ENCODE results near the gene KARS1. TPM values are rescaled to one million over a fixed set of nuclear protein-coding genes. Genes with fewer than 3 reads are reported as not detected.

The KARS1 gene
- 100 to 1,000 TPM; 121 to 151 (median 128) TPM for total RNA-seq
- 151 TPM for total RNA-seq (2013)
- total RNA-seq: 137 to 513 (median 181) reads per million in 29 experiments

DNA sequence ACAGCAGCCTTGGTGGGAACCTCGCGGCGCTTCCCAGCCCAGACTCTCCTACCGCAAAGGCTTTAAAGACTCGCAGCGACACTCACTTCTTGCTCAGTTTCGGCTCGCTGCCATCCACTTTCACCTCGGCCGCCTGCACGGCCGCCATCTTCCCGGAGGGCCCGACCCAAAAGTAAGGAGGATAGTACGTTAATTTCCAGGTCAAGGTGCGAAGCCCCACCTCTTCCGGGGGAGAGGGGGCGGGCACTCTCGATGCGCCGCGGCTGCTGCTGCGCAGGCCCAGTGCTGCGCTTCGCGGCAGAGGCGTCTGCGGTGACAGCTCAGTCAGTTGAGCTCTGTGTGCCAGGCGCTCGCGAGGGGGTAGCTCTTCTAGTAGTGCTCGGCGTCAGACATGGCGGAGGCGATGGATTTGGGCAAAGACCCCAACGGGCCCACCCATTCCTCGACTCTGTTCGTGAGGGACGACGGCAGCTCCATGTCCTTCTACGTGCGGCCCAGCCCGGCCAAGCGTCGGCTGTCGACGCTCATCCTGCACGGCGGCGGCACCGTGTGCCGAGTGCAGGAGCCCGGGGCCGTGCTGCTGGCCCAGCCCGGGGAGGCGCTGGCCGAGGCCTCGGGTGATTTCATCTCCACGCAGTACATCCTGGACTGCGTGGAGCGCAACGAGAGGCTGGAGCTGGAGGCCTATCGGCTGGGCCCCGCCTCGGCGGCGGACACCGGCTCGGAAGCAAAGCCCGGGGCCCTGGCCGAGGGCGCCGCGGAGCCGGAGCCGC is at the start of gene KARS1, which contains the start of gene TERF2IP:
Gene KARS1, minus strand, starts transcription at position 174 of the 773 bp plus-strand sequence. Its CDS starts 26 bp downstream, at position 148.
Gene TERF2IP, plus strand, starts transcription at position 282 of the 773 bp plus-strand sequence. Its CDS starts 110 bp downstream, at position 392.
- CTCF ChIA-PET: interaction anchor here (0.5 to 1.5 kb wide), 11 partner anchors 20 to 1543 kb away, joined by 3 to 27 read pairs (median 4); partner anchors contain the start of genes ADAT1 (in 2 of the 2), MON1B (in 1 of the 2) and WDR59 (in 1 of the 2)
- peaks cover 66 to 74% (median 69%) of the 10 kb centered on the region in 3 donors for H3K4me1 Mint-ChIP-seq

DNA sequence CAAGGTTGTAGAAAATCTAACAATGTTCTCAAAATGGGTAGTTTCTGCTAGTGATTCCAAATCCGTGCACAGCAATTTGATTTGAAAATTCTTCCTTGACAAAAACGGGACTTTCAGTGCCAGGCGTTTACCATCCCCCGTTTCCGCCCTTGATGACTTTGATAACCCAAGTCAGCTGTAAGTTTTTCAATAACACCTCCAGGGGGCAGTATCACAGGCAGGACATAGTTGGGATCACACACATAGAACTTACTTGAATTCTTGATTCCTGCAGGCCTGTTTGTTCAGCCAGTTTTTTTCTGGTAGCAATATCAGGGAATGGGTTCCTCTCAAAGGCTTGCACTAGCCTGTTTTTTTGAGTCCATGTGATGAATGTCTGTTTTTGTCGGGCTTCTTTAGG is 48.2 kb upstream of the KARS1 start:
- no peaks in the 10 kb centered on the region for H3K36me3 Mint-ChIP-seq
- H3K4me1 ChIP-seq (ENCODE audit: control insufficient read depth in 1 of 2, extremely low read depth in 1 of 2, insufficient read depth in 2 of 2, low read length in 2 of 2): no peaks in the 10 kb centered on the region
- H3K27ac Mint-ChIP-seq: no peak overlapping the region
- H3K9me3 ChIP-seq: no peaks in the 10 kb centered on the region
- H3K4me3 ChIP-seq (ENCODE audit: control insufficient read depth in 1 of 2, extremely low read depth in 1 of 2, low read length in 1 of 2): no peak overlapping the region
- WGBS (ENCODE audit: insufficient coverage): no CpG with 5 or more reads among the region's 6 CpGs
- no peaks in the 10 kb centered on the region for H3K9me3 Mint-ChIP-seq
- H3K27ac ChIP-seq (ENCODE audit: low read length): no peak overlapping the region
- no peaks in the 10 kb centered on the region for H3K27me3 Mint-ChIP-seq
- ChIA-PET POLR2A (no interaction called here), CTCF (interaction anchor here in 1 of 2 donors (0.6 kb wide), 1 partner anchor 9 kb away, joined by 3 read pairs; no protein-coding TSS in a partner anchor)
- no peak overlapping the region for H3K4me3 Mint-ChIP-seq
- no peaks in the 10 kb centered on the region for H3K36me3 ChIP-seq (ENCODE audit: control insufficient read depth in 2 of 2, extremely low read depth in 1 of 2, insufficient read depth in 1 of 2, low read length in 1 of 2)
- ATAC-seq (replicated peaks in 1 of 4) (no peak), DNase-seq (peak in 1 of 35 experiments; percentile 1)
- no peaks in the 10 kb centered on the region for H3K4me1 Mint-ChIP-seq
- no peaks in the 10 kb centered on the region for H3K27me3 ChIP-seq (replicated peaks in 1 of 2; ENCODE audit: control insufficient read depth in 2 of 2, extremely low read depth in 1 of 2, insufficient read depth in 2 of 2, low read length in 1 of 2)

More for the DNA sequence above, at the start of gene KARS1, which contains the start of gene TERF2IP:
- WGBS (ENCODE audit: insufficient coverage): under 1% methylated on average over 74 of the region's 76 CpGs
- H3K27ac Mint-ChIP-seq: peak within 1 kb of the TSS; percentile 99
- H3K4me3 ChIP-seq (ENCODE audit: control insufficient read depth in 1 of 2, extremely low read depth in 1 of 2, low read length in 1 of 2): peak within 1 kb of the TSS; percentile 89 to 100
- no peaks in the 10 kb centered on the region for H3K27me3 ChIP-seq (replicated peaks in 1 of 2; ENCODE audit: control insufficient read depth in 2 of 2, extremely low read depth in 1 of 2, insufficient read depth in 2 of 2, low read length in 1 of 2)
- H3K27ac ChIP-seq (ENCODE audit: low read length): peak within 1 kb of the TSS; percentile 94
- no peaks in the 10 kb centered on the region for H3K27me3 Mint-ChIP-seq
- peak; percentile 83 to 98 (median 94) for DNase-seq
- H3K9me3 ChIP-seq: no peaks in the 10 kb centered on the region
- peaks cover 0 to 21% of the 10 kb centered on the region in 2 donors for H3K36me3 ChIP-seq (ENCODE audit: control insufficient read depth in 2 of 2, extremely low read depth in 1 of 2, insufficient read depth in 1 of 2, low read length in 1 of 2)
- peaks cover 38% of the 10 kb centered on the region for H3K36me3 Mint-ChIP-seq
- H3K4me1 ChIP-seq (ENCODE audit: control insufficient read depth in 1 of 2, extremely low read depth in 1 of 2, insufficient read depth in 2 of 2, low read length in 2 of 2): peaks cover 37 to 54% of the 10 kb centered on the region in 2 experiments
- peak; percentile 86 to 88 (median 87) for ATAC-seq (replicated peaks in 1 of 4)
- POLR2A ChIA-PET: interaction anchor here (0.5 to 4.1 kb wide), 17 partner anchors 17 to 991 kb away, joined by 3 to 59 read pairs (median 5); partner anchors contain the start of genes ADAT1 (in 2 of the 2), TMEM231 (in 2 of the 2), CFDP1 (in 1 of the 2) and GABARAPL2 (in 1 of the 2)
- H3K9me3 Mint-ChIP-seq: no peaks in the 10 kb centered on the region
- peak within 1 kb of the TSS; percentile 99 to 100 (median 99) for H3K4me3 Mint-ChIP-seq

DNA sequence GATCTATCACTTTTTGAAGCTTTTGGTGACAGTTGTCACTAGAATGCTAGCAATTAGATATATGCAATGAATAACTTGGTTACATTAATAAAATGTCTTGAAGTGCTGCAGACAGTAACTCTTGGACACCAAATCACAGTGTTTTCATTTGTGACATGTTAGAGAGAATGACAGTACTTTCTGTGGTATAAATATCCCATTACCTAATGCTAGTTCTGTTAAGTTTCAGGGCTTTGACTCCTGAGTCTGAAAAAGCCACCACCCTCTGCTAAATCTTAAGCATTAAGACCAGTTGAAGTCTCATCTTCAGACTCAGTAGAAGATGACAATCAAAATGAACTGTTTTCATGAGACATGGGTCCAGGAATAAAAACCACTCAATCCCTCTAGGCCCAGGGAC is 39.9 kb upstream of the KARS1 start:
- Mint-ChIP-seq H3K4me3 (no peak overlapping the region), H3K27me3 (peaks cover 0 to 4% of the 10 kb centered on the region in 2 donors), H3K36me3 (no peaks in the 10 kb centered on the region), H3K9me3 (peaks cover 0 to 3% (median 0%) of the 10 kb centered on the region in 3 donors), H3K27ac (no peak overlapping the region), H3K4me1 (no peaks in the 10 kb centered on the region)
- no peak for ATAC-seq (replicated peaks in 1 of 4)
- H3K27me3 ChIP-seq (replicated peaks in 1 of 2; ENCODE audit: control insufficient read depth in 2 of 2, extremely low read depth in 1 of 2, insufficient read depth in 2 of 2, low read length in 1 of 2): no peaks in the 10 kb centered on the region
- H3K4me1 ChIP-seq (ENCODE audit: control insufficient read depth in 1 of 2, extremely low read depth in 1 of 2, insufficient read depth in 2 of 2, low read length in 2 of 2): no peaks in the 10 kb centered on the region
- H3K27ac ChIP-seq (ENCODE audit: low read length): no peak overlapping the region
- H3K4me3 ChIP-seq (ENCODE audit: control insufficient read depth in 1 of 2, extremely low read depth in 1 of 2, low read length in 1 of 2): no peak overlapping the region
- ChIA-PET CTCF (no interaction called here), POLR2A (no interaction called here)
- H3K9me3 ChIP-seq: no peaks in the 10 kb centered on the region
- no peak for DNase-seq
- H3K36me3 ChIP-seq (ENCODE audit: control insufficient read depth in 2 of 2, extremely low read depth in 1 of 2, insufficient read depth in 1 of 2, low read length in 1 of 2): no peaks in the 10 kb centered on the region

DNA sequence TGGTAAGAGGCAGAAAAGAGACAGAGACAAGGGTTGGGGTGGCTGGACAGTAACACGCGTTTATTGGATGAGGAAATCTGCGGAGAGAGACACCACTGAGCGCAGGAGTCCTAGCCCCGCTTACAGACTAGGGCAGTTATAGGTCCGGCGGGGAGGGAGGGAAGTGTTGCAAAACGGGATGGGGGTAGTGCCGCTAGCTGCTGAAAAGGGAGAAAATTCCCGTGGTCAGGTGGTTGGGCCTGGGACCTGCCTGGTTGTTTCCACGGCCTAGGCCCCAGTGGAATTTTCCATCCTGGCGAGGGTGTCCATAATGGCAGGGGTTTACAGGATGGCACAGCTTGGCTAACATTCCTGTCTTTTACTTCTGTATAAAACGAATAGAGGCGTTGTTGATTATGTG is 34.8 kb upstream of the KARS1 start:
- WGBS (ENCODE audit: insufficient coverage): 90% methylated on average over 13 of the region's 14 CpGs
- Mint-ChIP-seq H3K36me3 (no peaks in the 10 kb centered on the region), H3K27me3 (peaks cover 0 to 4% of the 10 kb centered on the region in 2 donors), H3K4me1 (no peaks in the 10 kb centered on the region), H3K9me3 (no peaks in the 10 kb centered on the region), H3K4me3 (no peak overlapping the region), H3K27ac (no peak overlapping the region)
- no peak overlapping the region for H3K27ac ChIP-seq (ENCODE audit: low read length)
- no peak overlapping the region for H3K4me3 ChIP-seq (ENCODE audit: control insufficient read depth in 1 of 2, extremely low read depth in 1 of 2, low read length in 1 of 2)
- no peaks in the 10 kb centered on the region for H3K27me3 ChIP-seq (replicated peaks in 1 of 2; ENCODE audit: control insufficient read depth in 2 of 2, extremely low read depth in 1 of 2, insufficient read depth in 2 of 2, low read length in 1 of 2)
- H3K36me3 ChIP-seq (ENCODE audit: control insufficient read depth in 2 of 2, extremely low read depth in 1 of 2, insufficient read depth in 1 of 2, low read length in 1 of 2): no peaks in the 10 kb centered on the region
- POLR2A ChIA-PET: no interaction called here
- no peaks in the 10 kb centered on the region for H3K4me1 ChIP-seq (ENCODE audit: control insufficient read depth in 1 of 2, extremely low read depth in 1 of 2, insufficient read depth in 2 of 2, low read length in 2 of 2)
- no peak for ATAC-seq (replicated peaks in 1 of 4)
- no peaks in the 10 kb centered on the region for H3K9me3 ChIP-seq
- no peak for DNase-seq
- CTCF ChIA-PET: no interaction called here

DNA sequence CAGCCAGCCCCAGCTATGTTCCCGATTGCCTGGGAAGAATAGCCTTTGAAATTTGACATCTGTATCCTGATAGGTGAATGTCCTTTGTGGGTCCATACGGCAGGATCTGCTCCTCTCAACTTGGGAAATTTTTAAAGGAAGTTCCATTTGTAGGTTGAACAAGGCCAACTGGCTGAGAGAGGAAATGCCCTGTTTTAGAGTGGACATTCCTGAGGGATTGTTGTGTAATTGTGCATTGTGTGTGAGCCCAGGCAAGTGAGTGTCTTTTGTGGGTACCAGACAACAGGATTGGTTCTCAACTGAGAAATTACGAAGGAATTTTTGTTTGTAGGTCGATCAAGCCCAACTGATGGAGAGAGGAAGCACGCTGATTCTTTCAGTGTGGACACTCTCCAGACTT is 31.9 kb upstream of the KARS1 start:
- ATAC-seq (replicated peaks in 1 of 4): no peak
- Mint-ChIP-seq H3K36me3 (no peaks in the 10 kb centered on the region), H3K9me3 (no peaks in the 10 kb centered on the region), H3K4me3 (no peak overlapping the region), H3K27ac (no peak overlapping the region), H3K4me1 (no peaks in the 10 kb centered on the region), H3K27me3 (peaks cover 0 to 4% of the 10 kb centered on the region in 2 donors)
- no peak for DNase-seq
- CTCF ChIA-PET: no interaction called here
- 91% methylated on average over 3 of the region's 5 CpGs for WGBS (ENCODE audit: insufficient coverage)
- no peaks in the 10 kb centered on the region for H3K4me1 ChIP-seq (ENCODE audit: control insufficient read depth in 1 of 2, extremely low read depth in 1 of 2, insufficient read depth in 2 of 2, low read length in 2 of 2)
- no peak overlapping the region for H3K4me3 ChIP-seq (ENCODE audit: control insufficient read depth in 1 of 2, extremely low read depth in 1 of 2, low read length in 1 of 2)
- POLR2A ChIA-PET: no interaction called here
- no peak overlapping the region for H3K27ac ChIP-seq (ENCODE audit: low read length)
- H3K27me3 ChIP-seq (replicated peaks in 1 of 2; ENCODE audit: control insufficient read depth in 2 of 2, extremely low read depth in 1 of 2, insufficient read depth in 2 of 2, low read length in 1 of 2): no peaks in the 10 kb centered on the region
- no peaks in the 10 kb centered on the region for H3K36me3 ChIP-seq (ENCODE audit: control insufficient read depth in 2 of 2, extremely low read depth in 1 of 2, insufficient read depth in 1 of 2, low read length in 1 of 2)
- H3K9me3 ChIP-seq: no peaks in the 10 kb centered on the region

DNA sequence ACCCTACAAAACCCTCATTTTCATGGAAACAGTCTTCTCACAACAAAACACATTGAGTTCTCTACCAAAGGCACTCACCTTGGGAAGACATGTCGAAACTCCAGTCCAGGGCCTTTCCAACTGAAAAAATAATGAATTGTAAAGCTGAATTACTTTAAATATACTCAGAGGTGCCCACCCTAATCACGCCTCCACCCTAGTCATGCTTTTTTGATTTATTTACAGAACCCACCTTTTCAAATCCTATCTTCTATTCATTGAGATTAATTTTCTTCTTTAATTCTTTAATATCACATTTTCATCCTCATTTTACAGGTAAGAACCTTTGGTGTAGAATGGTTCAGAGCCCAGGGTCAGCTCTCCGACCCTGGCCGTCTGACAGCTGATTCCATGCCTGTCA is 29.4 kb upstream of the KARS1 start, which contains the start of gene CPHXL2:
Gene CPHXL2, minus strand, starts transcription at position 101 of the 400 bp plus-strand sequence. Its CDS starts 10 bp downstream, at position 91.
- Mint-ChIP-seq H3K36me3 (no peaks in the 10 kb centered on the region), H3K4me3 (no peak within 1 kb of the TSS), H3K27me3 (no peaks in the 10 kb centered on the region), H3K27ac (no peak within 1 kb of the TSS), H3K4me1 (no peaks in the 10 kb centered on the region), H3K9me3 (no peaks in the 10 kb centered on the region)
- ATAC-seq (replicated peaks in 1 of 4): no peak
- DNase-seq: no peak
- ChIA-PET CTCF (no interaction called here), POLR2A (no interaction called here)
- Histone ChIP-seq H3K27ac (ENCODE audit: low read length) (no peak within 1 kb of the TSS), H3K27me3 (replicated peaks in 1 of 2; ENCODE audit: control insufficient read depth in 2 of 2, extremely low read depth in 1 of 2, insufficient read depth in 2 of 2, low read length in 1 of 2) (no peaks in the 10 kb centered on the region), H3K9me3 (no peaks in the 10 kb centered on the region), H3K4me1 (ENCODE audit: control insufficient read depth in 1 of 2, extremely low read depth in 1 of 2, insufficient read depth in 2 of 2, low read length in 2 of 2) (no peaks in the 10 kb centered on the region), H3K36me3 (ENCODE audit: control insufficient read depth in 2 of 2, extremely low read depth in 1 of 2, insufficient read depth in 1 of 2, low read length in 1 of 2) (no peaks in the 10 kb centered on the region), H3K4me3 (ENCODE audit: control insufficient read depth in 1 of 2, extremely low read depth in 1 of 2, low read length in 1 of 2) (no peak within 1 kb of the TSS)
- no CpG with 5 or more reads among the region's 4 CpGs for WGBS (ENCODE audit: insufficient coverage)
